Stimulated activated CD8-positive, alpha-beta memory T cell treated with anti-CD3 and anti-CD28 coated beads, Interleukin-12 subunit alpha, Interleukin-12 subunit beta, amount 100 ng/mL, for 24 hours (primary cell): Measurements from ENCODE around the gene PLA2G4B.

Experiments
- DNase-seq: peaks from one replicate; pipeline ENCODE4 v3.0.0-alpha.2; 2020; ENCODE audit errors: extremely low read depth

The PLA2G4B gene

GRCh38 chr15:41849204-41849603, 10.6 kb downstream of the PLA2G4B start:
- no peak for DNase-seq

- no peak for DNase-seq
Measured at GRCh38 chr15:41849861-41850260, 11.2 kb downstream of the PLA2G4B start.

- no peak for DNase-seq
Measured at GRCh38 chr15:41850482-41851166, 12.0 kb downstream of the PLA2G4B start.

GRCh38 chr15:41851167-41851523, 12.5 kb downstream of the PLA2G4B start:
- no peak for DNase-seq

- DNase-seq = no peak
Measured at GRCh38 chr15:41851755-41852370, 13.2 kb downstream of the PLA2G4B start.

- no peak for DNase-seq
Measured at GRCh38 chr15:41852736-41853590, 14.3 kb downstream of the PLA2G4B start.

GRCh38 chr15:41853831-41854230, 15.2 kb downstream of the PLA2G4B start:
- no peak for DNase-seq

- no peak for DNase-seq
Measured at GRCh38 chr15:41854443-41854842, 15.8 kb downstream of the PLA2G4B start.

- DNase-seq = no peak
Measured at GRCh38 chr15:41855261-41855961, 16.8 kb downstream of the PLA2G4B start.

- no peak for DNase-seq
Measured at GRCh38 chr15:41856262-41856661, 17.6 kb downstream of the PLA2G4B start.

GRCh38 chr15:41856716-41857115, 18.1 kb downstream of the PLA2G4B start:
- no peak for DNase-seq

- DNase-seq = no peak
Measured at GRCh38 chr15:41857316-41857715, 18.7 kb downstream of the PLA2G4B start.

- no peak for DNase-seq
Measured at GRCh38 chr15:41858756-41859155, 20.1 kb downstream of the PLA2G4B start.

GRCh38 chr15:41860049-41860828, 21.6 kb downstream of the PLA2G4B start:
- no peak for DNase-seq

GRCh38 chr15:41861736-41862356, 23.2 kb downstream of the PLA2G4B start:
- DNase-seq = no peak

- DNase-seq = no peak
Measured at GRCh38 chr15:41862515-41863116, 24.0 kb downstream of the PLA2G4B start.

- DNase-seq = no peak
Measured at GRCh38 chr15:41865490-41866055, 26.9 kb downstream of the PLA2G4B start.

GRCh38 chr15:41866263-41866703, 27.6 kb downstream of the PLA2G4B start:
- DNase-seq = no peak

GRCh38 chr15:41866872-41867579, 28.4 kb downstream of the PLA2G4B start:
- DNase-seq = no peak
